Astrocyte of the cerebellum (primary cell): Measurements from ENCODE around the gene CHSY3.

Experiments used
- DNase-seq: peaks from one replicate; pipeline ENCODE4 v3.0.0-alpha.2; 2011; ENCODE audit warnings: low read depth
- H3K4me3 ChIP-seq: 2 replicates; pipeline ENCODE4 v1.5.1; 2011; ENCODE audit warnings: mild to moderate bottlenecking, low read depth, low read length, moderate library complexity
- CTCF ChIP-seq: IDR thresholded peaks from 2 replicates; pipeline ENCODE4 v1.5.1; 2012; ENCODE audit warnings: low read length, low read depth, moderate library complexity, mild to moderate bottlenecking; ENCODE audit errors: missing control alignments
- in situ Hi-C: cut with HindIII; loops from 2 replicates; pipeline ENCODE4 v1.10.0; 2017; ENCODE audit warnings: low sequenced_read_pairs

The CHSY3 gene

GRCh38 chr5:129912601-129913255 lies 8.5 kb downstream of the CHSY3 start:
- no peak for TF ChIP-seq CTCF
- H3K4me3 ChIP-seq = no peak overlapping the region
- in situ Hi-C loops = no loop called here
- no peak for DNase-seq

GRCh38 chr5:129915415-129915814 lies 11.2 kb downstream of the CHSY3 start:
- no peak overlapping the region for H3K4me3 ChIP-seq
- no peak for TF ChIP-seq CTCF
- no peak for DNase-seq
- in situ Hi-C loops = no loop called here

GRCh38 chr5:129917224-129917623 lies 13.0 kb downstream of the CHSY3 start:
- in situ Hi-C loops = no loop called here
- no peak for TF ChIP-seq CTCF
- no peak overlapping the region for H3K4me3 ChIP-seq
- no peak for DNase-seq

GRCh38 chr5:129921204-129921603 lies 16.9 kb downstream of the CHSY3 start:
- TF ChIP-seq CTCF = no peak
- in situ Hi-C loops = no loop called here
- no peak for DNase-seq
- H3K4me3 ChIP-seq = no peak overlapping the region

- TF ChIP-seq CTCF = no peak
Measured at GRCh38 chr5:129930221-129930620, 26.0 kb downstream of the CHSY3 start.

GRCh38 chr5:129935626-129936025 lies 31.4 kb downstream of the CHSY3 start:
- in situ Hi-C loops = no loop called here
- TF ChIP-seq CTCF = no peak
- DNase-seq = no peak
- no peak overlapping the region for H3K4me3 ChIP-seq

More at GRCh38 chr5:129930221-129930620, 26.0 kb downstream of the CHSY3 start:
- no peak for DNase-seq
- in situ Hi-C loops = no loop called here
- no peak overlapping the region for H3K4me3 ChIP-seq
